Keratinocyte (primary cell): ENCODE results near the gene POLD4. TPM values are rescaled to one million over a fixed set of nuclear protein-coding genes. Genes with fewer than 3 reads are reported as not detected.

Experiments
- DNase-seq: peaks from one replicate; pipeline ENCODE4 v3.0.0-alpha.2; 2011; ENCODE audit warnings: low read depth, missing footprints, low spot score
- FAIRE-seq: peaks from 2 replicates; lab custom pipeline; 2011; peaks lifted over from hg19 to GRCh38; lab: Jason Lieb, UNC
- H2AFZ ChIP-seq: 2 replicates; pipeline ENCODE4 v1.6.0; 2012; ENCODE audit warnings: low read length, control low read depth, inconsistent platforms; ENCODE audit not compliant: control insufficient read depth
- H3K27ac ChIP-seq: 2 replicates; pipeline ENCODE4 v1.5.1; 2011; ENCODE audit warnings: low read length; ENCODE audit not compliant: control insufficient read depth, insufficient read depth
- H3K27me3 ChIP-seq: 3 replicates; pipeline ENCODE4 v1.6.0; 2011; ENCODE audit warnings: low read length; ENCODE audit not compliant: control insufficient read depth, insufficient read depth; ENCODE audit errors: extremely low read depth
- H3K36me3 ChIP-seq, 2 experiments: 2 replicates in 1 of 2; 3 replicates in 1 of 2; pipeline ENCODE4 v1.5.1; 2011; ENCODE audit warnings: low read length in 2 of 2, mild to moderate bottlenecking in 1 of 2; ENCODE audit not compliant: control insufficient read depth in 2 of 2, insufficient read depth in 2 of 2; ENCODE audit errors: extremely low read depth in 1 of 2
- H3K4me1 ChIP-seq: 3 replicates; pipeline ENCODE4 v1.5.1; 2011; ENCODE audit warnings: low read length; ENCODE audit not compliant: control insufficient read depth, insufficient read depth; ENCODE audit errors: extremely low read depth
- H3K4me2 ChIP-seq: 3 replicates; pipeline ENCODE4 v1.6.0; 2011; ENCODE audit warnings: low read depth, low read length; ENCODE audit not compliant: control insufficient read depth, insufficient read depth; ENCODE audit errors: extremely low read depth
- H3K4me3 ChIP-seq, 3 experiments: fragments of 200-600 bp in 1 of 3; sonication (generic) in 1 of 3; 2 replicates in 2 of 3; 3 replicates in 1 of 3; pipeline ENCODE4 v1.5.1; 2011 to 2016; ENCODE audit warnings: low read length in 3 of 3, mild to moderate bottlenecking in 3 of 3, control low read depth in 2 of 3, inconsistent platforms in 1 of 3, low read depth in 1 of 3, mixed read lengths in 1 of 3, mixed run types in 1 of 3, moderate library complexity in 1 of 3; ENCODE audit not compliant: control insufficient read depth in 2 of 3, insufficient read depth in 2 of 3; ENCODE audit errors: extremely low read depth in 1 of 3
- H3K79me2 ChIP-seq: 2 replicates; pipeline ENCODE4 v1.6.0; 2012; ENCODE audit warnings: low read length; ENCODE audit not compliant: control insufficient read depth, insufficient read depth
- H3K9ac ChIP-seq: 3 replicates; pipeline ENCODE4 v1.6.0; 2011; ENCODE audit warnings: low read length; ENCODE audit not compliant: control insufficient read depth, insufficient read depth; ENCODE audit errors: extremely low read depth
- H3K9me1 ChIP-seq: 3 replicates; pipeline ENCODE4 v1.6.0; 2011; ENCODE audit warnings: low read length; ENCODE audit not compliant: control insufficient read depth, insufficient read depth; ENCODE audit errors: extremely low read depth
- H3K9me3 ChIP-seq: 2 replicates; pipeline ENCODE4 v1.5.1; 2012; ENCODE audit warnings: low read depth, low read length; ENCODE audit not compliant: control insufficient read depth
- H4K20me1 ChIP-seq: 3 replicates; pipeline ENCODE4 v1.6.0; 2011; ENCODE audit warnings: low read length; ENCODE audit not compliant: control insufficient read depth, insufficient read depth; ENCODE audit errors: extremely low read depth
- CTCF ChIP-seq, 3 experiments: IDR thresholded peaks in 1 of 3; conservative IDR thresholded peaks in 1 of 3; optimal IDR thresholded peaks in 1 of 3; 2 replicates in 2 of 3; 3 replicates in 1 of 3; pipeline versions ENCODE3 to v1.5.1; 2011; ENCODE audit warnings: low read length in 3 of 3, mild to moderate bottlenecking in 3 of 3, moderate library complexity in 2 of 3, control low read depth in 1 of 3, inconsistent platforms in 1 of 3; ENCODE audit not compliant: insufficient read depth in 2 of 3; ENCODE audit errors: extremely low read depth in 1 of 3
- EZH2 ChIP-seq: IDR thresholded peaks from one replicate; pipeline ENCODE4 v1.6.1; 2012; ENCODE audit warnings: inconsistent platforms, mild to moderate bottlenecking, low read length, moderate library complexity
- dilution Hi-C: fragments of 300-500 bp; cut with MboI; formaldehyde crosslinking; loops from one replicate; pipeline ENCODE4 v1.7.0; 2020; ENCODE audit warnings: low sequenced_read_pairs; ENCODE audit not compliant: extremely low pct_ligation_motif_present
- polyA plus RNA-seq, 5 experiments: library from polyadenylated mRNA; depleted of rRNA in 3 of 5; stranded (reverse) in 3 of 5; stranded (forward) in 1 of 5; unstranded in 1 of 5; fragments of >200 nt; gene quantifications; 1 replicate in 1 of 5; 2 replicates in 3 of 5; 3 replicates in 1 of 5; pipeline versions ENCODE4 v1.2.1 to v1.2.3, GENCODE V29; 2011 to 2012; ENCODE audit warnings: missing spikeins in 2 of 5, low read depth in 1 of 5, low replicate concordance in 1 of 5

The POLD4 gene
- polyA plus RNA-seq, 1 donor (not counting 4 experiments of a cell fraction or from before 2014, with no cell fraction given), result 35.7 TPM

- no peak overlapping the region for H2AFZ ChIP-seq
- peak overlapping the region; percentile 66 for H3K27ac ChIP-seq
- H3K9me1 ChIP-seq, result no peaks in the 10 kb centered on the region
- H3K9me3 ChIP-seq, result no peaks in the 10 kb centered on the region
- H3K79me2 ChIP-seq, result peaks cover 18% of the 10 kb centered on the region
- TF ChIP-seq CTCF (optimal IDR thresholded peaks at IDR 0.05 in 1 of 3, IDR thresholded peaks at IDR 0.05 in 1 of 3, conservative IDR thresholded peaks at IDR 0.05 in 1 of 3; ENCODE audit: extremely low read depth in 1 of 3, insufficient read depth in 2 of 3, low read length in 3 of 3) (no peak), EZH2 (no peak)
- H3K4me2 ChIP-seq, result peak overlapping the region; percentile 95
- no peak for DNase-seq
- FAIRE-seq, result no peak
- no peaks in the 10 kb centered on the region for H3K27me3 ChIP-seq
- peak overlapping the region; percentile 74 to 99 (median 82) for H3K4me3 ChIP-seq
- dilution Hi-C loops, result no loop called here
- no peaks in the 10 kb centered on the region for H4K20me1 ChIP-seq
- peak overlapping the region; percentile 90 for H3K9ac ChIP-seq
- H3K4me1 ChIP-seq, result peaks cover 12% of the 10 kb centered on the region
- H3K36me3 ChIP-seq, result peaks cover 23 to 30% of the 10 kb centered on the region in 2 experiments
Measured at GRCh38 chr11:67400251-67400941, 47.0 kb upstream of the POLD4 start.

- H3K9ac ChIP-seq, result no peak overlapping the region
- TF ChIP-seq CTCF (optimal IDR thresholded peaks at IDR 0.05 in 1 of 3, IDR thresholded peaks at IDR 0.05 in 1 of 3, conservative IDR thresholded peaks at IDR 0.05 in 1 of 3; ENCODE audit: extremely low read depth in 1 of 3, insufficient read depth in 2 of 3, low read length in 3 of 3) (no peak), EZH2 (no peak)
- no peak overlapping the region for H3K27ac ChIP-seq
- no peak overlapping the region for H2AFZ ChIP-seq
- H3K9me1 ChIP-seq, result no peaks in the 10 kb centered on the region
- dilution Hi-C loops, result no loop called here
- no peaks in the 10 kb centered on the region for H3K9me3 ChIP-seq
- no peaks in the 10 kb centered on the region for H3K27me3 ChIP-seq
- H3K79me2 ChIP-seq, result peaks cover 18% of the 10 kb centered on the region
- DNase-seq (no peak), FAIRE-seq (no peak)
- no peak overlapping the region for H3K4me3 ChIP-seq
- H3K36me3 ChIP-seq, result peaks cover 23 to 36% of the 10 kb centered on the region in 2 experiments
- peaks cover 12% of the 10 kb centered on the region for H3K4me1 ChIP-seq
- no peak overlapping the region for H3K4me2 ChIP-seq
- H4K20me1 ChIP-seq, result no peaks in the 10 kb centered on the region
Measured at GRCh38 chr11:67398661-67399563, 45.6 kb upstream of the POLD4 start.
